G401.6 (cell line): ENCODE results near the gene S100A10.

ENCODE experiments used
- FAIRE-seq: peaks from 2 replicates; lab custom pipeline; 2012; peaks lifted over from hg19 to GRCh38; lab: Jason Lieb, UNC

The S100A10 gene

GRCh38 chr1:151935154-151935553, 58.5 kb downstream of the S100A10 start:
- no peak for FAIRE-seq

- no peak for FAIRE-seq
Measured at GRCh38 chr1:151934048-151934493, 59.6 kb downstream of the S100A10 start.
